Measurements from ENCODE around the gene CDH13. TPM values are rescaled to one million over a fixed set of nuclear protein-coding genes. Genes with fewer than 3 reads are reported as not detected.

CDH13 gene
- total and polyA plus RNA-seq, 9 of the 15 experiments (the other 6 are each of a cell fraction or from before 2014, with no cell fraction given): 0.03 TPM; not detected in 8

- TF ChIP-seq RERE (CRISPR knock-in tag; IDR thresholded peaks at IDR 0.05; ENCODE audit: borderline replicate concordance) (no peak), DMBX1 (CRISPR knock-in tag; IDR thresholded peaks at IDR 0.05; ENCODE audit: borderline replicate concordance) (no peak), SMARCC2 (IDR thresholded peaks at IDR 0.05; ENCODE audit: low read depth) (no peak), MBD1 (CRISPR knock-in tag; IDR thresholded peaks at IDR 0.05) (no peak), TOE1 (IDR thresholded peaks at IDR 0.05; ENCODE audit: borderline replicate concordance) (no peak), TOE1 (CRISPR knock-in tag; IDR thresholded peaks at IDR 0.05; ENCODE audit: borderline replicate concordance, low read depth) (no peak), USF1 (CRISPR knock-in tag; IDR thresholded peaks at IDR 0.05) (no peak)
These were observed 16.4 kb downstream of the CDH13 start (continued) for GRCh38 chr16:82643136-82643535.

Measured in K562 (cell line).